HG02870 (cell line): ENCODE results near the gene ZNF480.
"Not testable (repeated sequence)": the region's sequence is repeated elsewhere in the genome, so short reads cannot be mapped to it uniquely, and the experiment has no call there.

ENCODE experiments used
- ATAC-seq: cut with Tn5 transposase; IDR thresholded peaks from one replicate; pipeline ENCODE4 v1.9.1; 2021; ENCODE audit warnings: mild to moderate bottlenecking, moderate library complexity; ENCODE audit not compliant: unreplicated experiment

The ZNF480 gene

GRCh38 chr19:52296773-52297600 is at the start of gene ZNF480:
TSS of gene ZNF480 (plus strand) at chr19:52297169. CDS start at chr19:52300413, 3,244 bp downstream.
- no peak for ATAC-seq

- ATAC-seq: no peak
Observed at GRCh38 chr19:52248241-52248640, 48.7 kb upstream of the ZNF480 start.

- ATAC-seq: no peak
Observed at GRCh38 chr19:52258426-52258825, 38.5 kb upstream of the ZNF480 start.

GRCh38 chr19:52265556-52265955 is 31.4 kb upstream of the ZNF480 start:
- ATAC-seq: not testable (repeated sequence)

GRCh38 chr19:52269338-52270261 is 27.4 kb upstream of the ZNF480 start, which contains the start of gene ZNF766:
TSS of gene ZNF766 (plus strand) at chr19:52269587. CDS start at chr19:52269614, 27 bp downstream.
- peak; percentile 95 for ATAC-seq

- ATAC-seq: no peak
Observed at GRCh38 chr19:52270266-52270885, 26.6 kb upstream of the ZNF480 start.

GRCh38 chr19:52273301-52273700 is 23.7 kb upstream of the ZNF480 start:
- ATAC-seq: no peak

GRCh38 chr19:52274191-52274590 is 22.8 kb upstream of the ZNF480 start:
- no peak for ATAC-seq

- no peak for ATAC-seq
Observed at GRCh38 chr19:52275988-52276387, 21.0 kb upstream of the ZNF480 start.

- no peak for ATAC-seq
Observed at GRCh38 chr19:52277471-52277870, 19.5 kb upstream of the ZNF480 start.

- no peak for ATAC-seq
Observed at GRCh38 chr19:52286256-52286655, 10.7 kb upstream of the ZNF480 start.

GRCh38 chr19:52291781-52292180 is 5.2 kb upstream of the ZNF480 start:
- no peak for ATAC-seq

- not testable (repeated sequence) for ATAC-seq
Observed at GRCh38 chr19:52292946-52293345, 4.0 kb upstream of the ZNF480 start.

GRCh38 chr19:52296400-52296772 is 583 bp upstream of the ZNF480 start:
- ATAC-seq: no peak

- no peak for ATAC-seq
Observed at GRCh38 chr19:52297601-52298364, 814 bp downstream of the ZNF480 start.

GRCh38 chr19:52307275-52307674 is 10.3 kb downstream of the ZNF480 start:
- ATAC-seq: no peak

- ATAC-seq: no peak
Observed at GRCh38 chr19:52322429-52322828, 25.5 kb downstream of the ZNF480 start.

- ATAC-seq: no peak
Observed at GRCh38 chr19:52331757-52332156, 34.8 kb downstream of the ZNF480 start.

GRCh38 chr19:52335768-52336116 is 38.8 kb downstream of the ZNF480 start:
- ATAC-seq: no peak

- peak; percentile 74 for ATAC-seq
Observed at GRCh38 chr19:52336117-52336790, 39.3 kb downstream of the ZNF480 start, which contains the start of gene ZNF610. TSS of gene ZNF610 (plus strand) at chr19:52336243. CDS start at chr19:52349173, 12,930 bp downstream.
